GM12891 (cell line): Measurements from ENCODE around the gene FGF12.

ENCODE experiments used
- DNase-seq: peaks from one replicate; pipeline ENCODE4 v3.0.0; 2011; ENCODE audit warnings: low spot score; ENCODE audit not compliant: insufficient read length
- FAIRE-seq: peaks from 2 replicates; lab custom pipeline; 2011; peaks lifted over from hg19 to GRCh38; lab: Jason Lieb, UNC
- PAX5 ChIP-seq: IDR thresholded peaks from 2 replicates; pipeline ENCODE4 v1.6.1; 2011; ENCODE audit warnings: low read length, moderate library complexity, mild to moderate bottlenecking; ENCODE audit not compliant: insufficient read depth, severe bottlenecking
- POLR2A ChIP-seq: IDR thresholded peaks from 2 replicates; pipeline ENCODE4 v1.6.1; 2011; ENCODE audit warnings: low read depth, low read length, control low read depth
- POLR2AphosphoS5 ChIP-seq: IDR thresholded peaks from 2 replicates; pipeline ENCODE4 v1.6.1; 2011; ENCODE audit warnings: low read depth, low read length, control low read depth
- POU2F2 ChIP-seq: IDR thresholded peaks from 2 replicates; pipeline ENCODE4 v1.6.1; 2011; ENCODE audit warnings: low read depth, mild to moderate bottlenecking, control low read depth, low read length, moderate library complexity
- SPI1 ChIP-seq: IDR thresholded peaks from 2 replicates; pipeline ENCODE4 v1.6.1; 2011; ENCODE audit warnings: low read depth, low read length, control low read depth
- TAF1 ChIP-seq: IDR thresholded peaks from 2 replicates; pipeline ENCODE4 v1.6.1; 2011; ENCODE audit warnings: low read depth, low read length, control low read depth

Gene FGF12

GRCh38 chr3:192303235-192303634 is 424.1 kb downstream of the FGF12 start:
- FAIRE-seq (no peak), DNase-seq (no peak)
- TF ChIP-seq POLR2AphosphoS5 (no peak), POLR2A (no peak), TAF1 (no peak), PAX5 (no peak), POU2F2 (no peak), SPI1 (no peak)

DNA sequence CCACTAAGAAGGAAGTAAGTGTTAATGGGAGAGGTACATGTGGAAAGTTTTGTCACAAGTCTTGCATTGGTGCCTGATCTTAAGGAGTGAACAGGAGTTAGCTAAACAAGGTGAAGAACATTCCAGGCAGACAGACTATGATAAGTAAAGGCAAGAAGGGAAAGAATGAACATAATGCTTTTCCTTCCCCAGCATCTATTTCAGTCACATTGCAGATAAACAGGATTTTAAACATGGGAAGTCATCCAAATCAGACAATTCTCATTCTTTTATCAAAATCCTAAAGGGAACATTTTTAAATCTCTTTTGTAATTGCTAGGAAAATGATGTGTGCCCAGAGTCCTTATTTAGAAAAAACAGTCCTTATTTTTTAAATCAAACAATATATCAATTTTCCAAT is 424.6 kb downstream of the FGF12 start:
- TF ChIP-seq PAX5 (no peak), TAF1 (no peak), POU2F2 (no peak), SPI1 (no peak), POLR2AphosphoS5 (no peak), POLR2A (no peak)
- DNase-seq, result no peak
- FAIRE-seq, result no peak

DNA sequence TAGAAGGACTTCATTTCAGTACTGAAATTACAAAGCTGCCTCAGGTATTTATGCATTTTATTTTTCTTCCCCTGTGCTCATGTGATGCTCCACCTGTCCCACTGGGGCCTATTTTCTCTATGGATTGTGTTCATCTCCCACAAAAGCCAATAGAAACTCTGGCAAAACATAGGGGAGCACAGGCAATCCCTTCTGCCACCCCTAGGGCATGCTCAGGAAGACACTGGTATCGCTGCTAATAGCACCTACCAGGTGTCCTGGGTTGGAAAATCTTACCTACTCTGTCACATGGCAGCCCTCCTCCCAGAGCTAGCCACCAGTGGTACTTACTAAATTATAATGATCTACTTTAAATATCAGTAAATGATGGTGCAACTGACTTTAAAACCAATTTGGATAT is 427.4 kb downstream of the FGF12 start:
- FAIRE-seq (no peak), DNase-seq (no peak)
- TF ChIP-seq PAX5 (no peak), POU2F2 (no peak), POLR2A (no peak), POLR2AphosphoS5 (no peak), TAF1 (no peak), SPI1 (no peak)

- FAIRE-seq (no peak), DNase-seq (no peak)
- TF ChIP-seq TAF1 (no peak), SPI1 (no peak), PAX5 (no peak)
These were observed 430.5 kb downstream of the FGF12 start for GRCh38 chr3:192296845-192297244.

DNA sequence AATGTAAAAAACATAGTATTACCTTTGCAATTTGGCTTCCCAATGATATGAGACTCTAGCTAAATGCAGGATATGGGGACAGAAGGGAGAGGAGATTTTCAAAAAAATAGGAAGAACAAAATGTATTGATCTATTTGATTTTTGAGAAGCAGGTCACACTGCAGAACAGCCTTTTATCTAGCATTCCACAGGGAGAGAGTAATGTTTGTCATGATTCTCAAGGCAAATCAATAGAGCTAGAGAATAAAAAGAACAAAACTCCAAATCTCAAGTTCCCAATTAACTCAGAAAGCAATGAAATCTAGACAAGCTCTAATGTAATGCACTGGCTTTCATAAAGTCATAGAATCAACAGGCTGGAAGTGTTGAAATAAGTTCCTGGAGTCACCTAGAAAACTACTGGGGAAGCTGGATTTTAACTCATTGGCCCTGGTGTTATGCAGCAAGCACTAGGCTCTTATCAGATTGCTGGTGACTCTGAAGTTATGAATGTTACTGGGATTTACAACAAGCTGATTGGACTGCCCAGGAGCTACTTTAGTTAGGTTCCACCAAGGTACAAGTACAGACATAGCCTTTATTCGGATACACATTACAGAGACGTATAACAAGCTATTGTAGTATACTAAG is 442.8 kb downstream of the FGF12 start:
- no peak for DNase-seq
- FAIRE-seq, result no peak
- TF ChIP-seq POLR2AphosphoS5, result no peak
- TF ChIP-seq POU2F2, result no peak
- no peak for TF ChIP-seq TAF1
- no peak for TF ChIP-seq POLR2A
- no peak for TF ChIP-seq PAX5
- no peak for TF ChIP-seq SPI1

GRCh38 chr3:192281207-192281880 is 446.0 kb downstream of the FGF12 start:
- no peak for FAIRE-seq
- TF ChIP-seq POLR2AphosphoS5 (no peak), PAX5 (no peak), TAF1 (no peak), SPI1 (no peak), POU2F2 (no peak), POLR2A (no peak)
- no peak for DNase-seq

DNA sequence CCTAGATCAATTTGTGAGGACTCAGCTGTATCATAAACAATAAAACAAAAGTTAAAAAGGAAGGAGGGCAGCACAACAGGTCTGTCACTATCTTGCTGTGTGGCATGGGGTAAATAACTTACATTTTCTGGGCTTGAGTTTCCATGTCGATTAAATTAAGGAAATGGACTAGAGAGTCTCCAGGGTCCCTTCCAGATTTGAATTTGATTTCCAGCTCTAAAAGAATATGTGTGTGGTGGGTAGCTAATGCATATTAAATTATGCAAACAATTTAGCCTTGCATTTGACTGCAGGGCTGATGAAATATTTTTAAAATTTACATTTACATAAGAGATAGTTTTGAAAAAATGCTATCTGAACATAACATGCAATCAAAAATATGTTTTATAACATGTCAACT is 447.7 kb downstream of the FGF12 start:
- FAIRE-seq, result no peak
- TF ChIP-seq POLR2AphosphoS5 (no peak), PAX5 (no peak), POLR2A (no peak), SPI1 (no peak), TAF1 (no peak), POU2F2 (no peak)

GRCh38 chr3:192277477-192277876 is 449.9 kb downstream of the FGF12 start:
- DNase-seq (no peak), FAIRE-seq (no peak)
- TF ChIP-seq POLR2A, result no peak
- no peak for TF ChIP-seq POU2F2
- TF ChIP-seq SPI1, result no peak
- TF ChIP-seq TAF1, result no peak
- no peak for TF ChIP-seq PAX5
- TF ChIP-seq POLR2AphosphoS5, result no peak

More for the DNA sequence above, 447.7 kb downstream of the FGF12 start:
- no peak for DNase-seq

DNA sequence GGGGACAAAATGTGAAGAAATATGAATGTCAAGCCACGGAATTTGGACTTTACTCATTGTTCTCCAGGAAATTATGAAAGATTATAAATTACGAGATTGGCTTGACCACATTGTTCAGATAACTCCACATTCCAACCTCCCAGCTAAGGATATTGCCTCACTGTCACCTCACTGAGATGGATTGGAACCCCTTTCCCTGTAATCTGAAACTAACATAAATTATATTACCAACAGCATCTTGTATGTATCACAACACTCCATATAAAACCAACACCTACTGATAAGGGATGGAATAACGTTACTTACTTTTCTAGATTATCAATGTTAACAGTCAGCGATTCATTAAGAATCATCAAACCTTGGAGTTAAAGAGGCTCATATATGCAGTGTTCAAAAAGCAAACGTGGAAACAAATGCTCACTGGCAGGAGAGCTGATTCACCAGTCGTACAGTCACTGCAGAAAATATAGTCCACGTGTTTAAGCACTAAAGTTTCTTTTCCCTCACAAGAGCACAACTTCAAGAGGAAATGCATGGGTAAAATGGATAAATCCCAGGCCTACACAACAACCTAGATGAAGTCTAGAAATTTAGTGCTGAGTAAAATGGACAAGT is 451.5 kb downstream of the FGF12 start:
- DNase-seq, result no peak
- TF ChIP-seq POU2F2 (no peak), SPI1 (no peak), TAF1 (no peak), PAX5 (no peak), POLR2AphosphoS5 (no peak), POLR2A (no peak)
- FAIRE-seq, result no peak

DNA sequence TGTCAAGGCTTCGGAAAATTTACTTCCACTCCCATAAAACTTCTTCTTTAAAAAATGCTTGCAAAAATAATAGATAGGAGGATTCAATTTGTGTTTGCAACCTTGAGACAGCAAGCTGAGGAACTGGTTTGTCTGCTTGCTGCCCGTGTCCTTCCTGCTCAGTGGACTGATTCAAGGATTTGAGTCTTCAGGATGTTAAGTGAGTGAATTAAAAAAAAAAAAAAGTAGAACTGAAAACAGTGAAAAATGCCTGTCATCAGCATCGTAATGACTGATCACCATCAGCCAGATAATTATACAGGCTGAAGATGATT is 453.7 kb downstream of the FGF12 start:
- TF ChIP-seq TAF1 (no peak), POLR2AphosphoS5 (no peak), PAX5 (no peak), POU2F2 (no peak), POLR2A (no peak), SPI1 (no peak)
- FAIRE-seq (no peak), DNase-seq (no peak)
